HG03565 (cell line): ENCODE results near the gene DDX4.

Source experiments
- ATAC-seq: cut with Tn5 transposase; IDR thresholded peaks from one replicate; pipeline ENCODE4 v1.9.1; 2021; ENCODE audit warnings: mild to moderate bottlenecking, moderate library complexity; ENCODE audit not compliant: unreplicated experiment

Gene DDX4

GRCh38 chr5:55864606-55865541, 127.0 kb downstream of the DDX4 start:
- no peak for ATAC-seq

GRCh38 chr5:55865831-55866230, 128.0 kb downstream of the DDX4 start:
- ATAC-seq = no peak

GRCh38 chr5:55866485-55866884, 128.6 kb downstream of the DDX4 start:
- no peak for ATAC-seq
